GM20431 (cell line): ENCODE data around the gene CPNE7.
"Not testable (repeated sequence)": the region's sequence is repeated elsewhere in the genome, so short reads cannot be mapped to it uniquely, and the experiment has no call there.

Experiments
- in situ Hi-C: fragments of 300-500 bp; cut with MseI, MboI; formaldehyde crosslinking; loops from one replicate; pipeline ENCODE4 v1.15.0; 2020; ENCODE audit warnings: low sequenced_read_pairs; ENCODE audit not compliant: unreplicated experiment

CPNE7 gene

DNA sequence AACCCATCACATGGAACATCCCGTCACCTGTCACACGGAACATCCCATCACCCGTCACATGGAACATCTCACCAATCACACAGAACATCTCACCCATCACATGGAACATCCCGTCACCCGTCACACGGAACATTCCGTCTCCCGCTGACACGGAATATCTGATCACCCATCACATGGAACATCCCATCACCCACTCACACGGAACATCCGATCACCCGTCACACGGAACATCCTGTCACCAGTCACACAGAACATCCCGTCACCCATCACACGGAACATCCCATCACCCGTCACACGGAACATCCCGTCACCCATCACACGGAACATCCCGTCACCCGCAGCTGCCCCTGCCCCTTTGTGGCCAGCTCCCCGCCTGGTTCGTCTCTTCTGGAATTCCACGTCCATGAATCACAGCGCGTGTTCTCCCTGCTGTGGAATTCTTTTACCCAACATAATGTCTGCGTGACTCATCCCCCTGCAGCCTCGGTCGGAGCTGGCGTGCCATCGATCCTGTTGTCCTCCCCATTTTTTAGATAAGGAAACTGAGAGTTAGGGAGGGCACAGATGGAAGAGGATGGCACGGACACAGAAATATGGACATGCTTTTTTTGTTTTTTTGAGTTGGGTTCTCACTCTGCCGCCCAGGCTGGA lies 5.6 kb downstream of the CPNE7 start:
- in situ Hi-C loops, result no loop called here

DNA sequence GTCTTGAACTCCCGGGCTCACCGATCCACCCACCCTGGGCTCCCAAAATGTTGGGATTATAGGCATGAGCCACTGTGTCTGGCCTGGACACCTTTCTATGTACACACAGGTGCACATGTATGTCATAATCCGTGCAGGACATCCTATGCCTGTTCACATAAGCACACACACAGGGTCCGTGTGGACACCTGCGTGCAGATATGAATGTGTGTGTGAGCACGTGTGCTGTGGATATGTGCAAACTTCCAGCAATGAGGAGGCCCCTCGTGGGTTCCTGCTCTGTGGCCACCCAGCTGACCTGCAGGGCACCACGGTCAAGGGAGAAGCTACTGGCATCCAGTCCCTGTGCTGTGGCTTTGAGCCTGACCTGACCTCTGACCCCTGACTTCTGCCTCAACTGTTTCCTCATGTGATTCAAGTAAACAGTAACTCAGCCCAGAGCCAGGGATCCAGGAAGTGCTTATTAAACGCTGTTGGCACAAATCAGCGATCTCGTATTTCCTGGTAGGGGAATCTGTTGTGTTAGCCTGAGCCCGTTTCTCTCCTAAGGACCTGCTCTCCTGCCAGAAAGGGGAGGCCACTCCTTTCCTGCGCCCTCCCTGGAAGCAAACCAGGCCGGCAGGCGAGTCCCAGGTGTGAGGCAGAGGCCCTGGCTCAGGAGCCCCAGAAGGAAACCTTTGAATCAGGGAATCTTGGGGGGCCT lies 6.5 kb downstream of the CPNE7 start:
- in situ Hi-C loops, result no loop called here

DNA sequence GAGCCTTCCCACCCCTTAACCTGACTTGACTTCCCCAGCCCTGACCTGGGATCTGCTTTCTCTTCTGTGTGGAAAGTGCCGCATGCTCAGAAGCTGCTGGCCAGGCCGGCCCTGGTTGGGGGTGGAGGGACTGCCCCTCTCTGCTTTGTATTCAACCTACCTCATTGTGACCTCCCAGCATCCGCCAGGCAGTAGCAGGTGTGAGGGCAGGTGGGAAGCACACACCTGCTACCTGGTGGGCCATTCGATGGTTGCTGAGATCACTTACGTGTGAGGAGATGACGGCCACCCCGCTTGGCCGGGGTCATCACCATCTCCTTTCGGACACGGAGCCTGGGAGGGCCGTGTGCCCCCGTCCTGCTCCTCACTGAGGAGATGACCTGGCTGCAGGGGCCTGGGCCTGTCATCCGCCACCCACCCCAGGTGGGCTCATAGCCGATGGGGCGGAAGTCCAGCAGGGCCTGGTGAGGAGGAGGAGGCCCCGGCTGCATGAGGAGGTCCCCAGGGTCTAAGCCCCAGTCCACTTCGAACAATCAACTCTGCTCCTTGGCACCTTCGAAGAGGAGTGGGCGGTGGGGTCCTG lies 7.1 kb downstream of the CPNE7 start:
- in situ Hi-C loops, result no loop called here

DNA sequence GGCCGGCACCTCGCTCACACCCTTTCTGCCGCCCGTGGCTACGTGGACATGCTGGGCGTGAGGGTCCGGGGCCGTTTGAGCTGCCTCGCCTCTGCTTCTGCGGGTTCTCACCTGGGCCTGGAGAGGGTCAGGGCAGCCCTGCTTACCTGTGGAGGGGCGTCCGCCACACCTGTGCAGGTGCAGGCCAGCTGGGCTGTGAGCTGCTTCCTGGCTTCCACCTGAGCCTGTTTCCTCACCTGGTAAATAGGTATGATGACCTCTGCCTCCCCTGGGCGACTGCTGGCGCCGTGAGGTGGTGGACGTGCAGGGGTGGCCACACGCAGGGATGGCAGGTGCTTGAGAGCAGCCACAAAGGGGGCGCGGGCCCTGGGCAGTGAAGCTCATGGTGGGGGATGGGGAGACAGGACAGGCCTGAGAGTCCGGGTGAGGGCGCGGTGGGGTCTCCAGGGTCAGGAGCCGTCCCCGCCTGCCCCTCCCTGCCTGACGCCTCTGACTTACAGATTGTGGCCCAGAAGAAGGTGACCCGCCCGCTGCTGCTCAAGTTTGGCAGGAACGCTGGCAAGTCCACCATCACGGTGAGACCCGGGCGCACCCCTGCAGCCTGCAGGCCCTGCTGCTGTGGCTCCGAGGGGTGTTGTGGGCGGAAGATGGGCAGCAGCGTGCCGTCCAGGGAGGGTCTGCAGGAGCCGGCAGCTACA lies 7.8 kb downstream of the CPNE7 start:
- in situ Hi-C loops, result no loop called here

DNA sequence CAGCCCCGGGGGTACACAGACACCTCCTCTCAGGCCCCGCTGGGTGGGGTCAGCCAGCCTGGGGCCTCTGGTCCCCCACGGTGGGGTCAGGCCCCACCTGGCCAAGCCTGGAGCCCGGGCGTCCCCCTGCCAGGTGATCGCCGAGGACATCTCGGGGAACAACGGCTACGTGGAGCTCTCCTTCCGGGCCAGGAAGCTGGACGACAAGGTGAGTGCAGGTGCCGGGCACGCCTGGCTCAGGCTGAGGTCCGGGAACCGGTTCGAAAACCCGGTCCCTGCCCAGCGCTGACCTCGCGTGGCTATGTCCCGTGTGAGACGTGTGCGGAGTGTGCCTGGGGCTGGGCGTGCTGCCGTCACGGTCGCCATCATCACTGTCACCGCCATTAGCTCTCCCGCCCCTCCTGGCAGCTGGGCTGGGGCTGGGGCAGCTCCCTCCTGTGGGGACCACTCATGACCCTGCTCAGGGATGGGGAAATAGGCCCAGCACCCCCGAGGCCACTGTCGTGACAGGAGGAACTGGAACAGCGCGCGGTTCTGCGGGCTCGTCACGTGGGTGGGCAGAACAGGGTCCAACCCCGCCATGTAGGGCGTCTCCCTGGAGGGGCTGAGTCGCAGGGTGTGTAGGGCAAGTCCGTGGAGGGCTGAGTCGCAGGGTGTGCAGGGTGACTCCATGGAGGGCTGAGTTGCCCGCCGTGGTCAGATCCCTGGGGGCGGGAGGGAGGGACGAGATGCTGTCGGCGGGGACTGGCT lies 8.5 kb downstream of the CPNE7 start:
- in situ Hi-C loops, result no loop called here

DNA sequence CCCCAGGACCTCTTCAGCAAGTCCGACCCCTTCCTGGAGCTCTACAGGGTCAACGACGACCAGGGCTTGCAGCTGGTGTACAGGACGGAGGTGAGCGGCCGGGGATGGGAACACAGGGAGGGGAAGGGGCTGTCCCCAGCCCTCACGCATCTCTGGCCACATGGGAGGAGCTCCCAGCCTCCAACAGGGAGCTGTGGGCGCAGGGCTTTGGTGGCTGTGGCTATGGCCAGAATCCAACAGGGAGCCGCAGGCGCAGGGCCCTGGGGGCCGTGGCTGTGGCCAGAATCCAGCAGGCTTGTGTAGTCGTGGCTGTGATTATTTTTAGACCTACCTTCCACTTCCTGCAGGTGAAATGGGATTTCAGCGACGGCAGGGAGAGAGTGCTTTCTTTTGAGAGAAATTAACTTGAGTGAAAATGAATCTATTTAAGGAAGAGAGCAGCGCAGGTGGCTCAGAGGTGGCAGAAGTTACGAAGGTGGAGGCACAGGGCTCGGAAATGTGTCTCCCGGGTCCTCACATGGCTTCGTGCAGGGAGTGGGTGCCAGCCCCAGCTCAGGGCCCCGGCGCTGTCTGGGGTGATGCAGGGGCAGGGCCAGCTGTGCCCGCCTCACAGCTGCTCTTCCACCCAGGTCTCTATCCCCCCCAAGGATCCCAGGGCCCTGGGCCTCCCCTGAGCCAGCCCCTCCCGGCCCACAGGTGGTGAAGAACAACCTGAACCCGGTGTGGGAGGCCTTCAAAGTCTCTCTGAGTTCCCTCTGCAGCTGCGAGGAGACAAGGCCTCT lies 9.4 kb downstream of the CPNE7 start:
- in situ Hi-C loops, result no loop called here

DNA sequence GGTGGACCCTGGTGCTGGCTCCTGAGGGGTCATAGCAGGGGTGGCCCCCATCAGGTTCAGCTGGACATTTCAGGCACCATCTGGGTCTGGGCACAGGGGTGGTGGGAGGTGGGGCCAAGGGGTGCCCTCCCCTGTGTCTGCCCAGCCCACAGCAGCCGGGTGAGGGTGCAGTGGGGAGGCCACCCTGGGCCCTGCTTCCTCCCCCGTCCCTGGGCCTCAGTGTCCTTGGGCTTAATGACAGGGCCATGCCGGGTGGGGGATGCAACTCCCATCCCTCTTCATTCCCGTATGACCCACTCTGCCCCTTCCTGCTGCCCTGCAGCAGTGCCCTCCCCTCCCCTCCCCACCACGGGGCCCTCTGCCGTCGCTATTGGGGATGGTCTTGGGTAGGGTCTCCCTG lies 10.7 kb downstream of the CPNE7 start:
- in situ Hi-C loops, result no loop called here

DNA sequence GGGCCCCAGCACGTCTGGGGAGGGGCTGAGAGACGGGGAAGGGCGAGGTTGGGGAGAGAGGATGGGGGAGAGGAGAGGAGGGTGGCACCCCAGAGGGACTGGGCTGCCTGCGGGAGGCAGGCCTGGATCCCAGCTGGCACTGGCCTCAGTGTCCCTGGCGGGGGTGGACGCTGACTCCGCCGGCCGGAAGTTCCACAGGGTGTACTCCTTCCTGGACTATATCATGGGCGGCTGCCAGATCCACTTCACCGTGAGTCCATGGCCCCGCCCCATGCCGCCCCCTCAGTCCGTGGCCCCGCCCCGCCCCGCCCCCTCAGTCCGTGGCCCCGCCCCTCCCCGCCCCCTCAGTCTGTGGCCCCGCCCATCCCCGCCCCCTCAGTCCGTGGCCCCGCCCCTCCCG lies 11.3 kb downstream of the CPNE7 start:
- in situ Hi-C loops, result no loop called here

DNA sequence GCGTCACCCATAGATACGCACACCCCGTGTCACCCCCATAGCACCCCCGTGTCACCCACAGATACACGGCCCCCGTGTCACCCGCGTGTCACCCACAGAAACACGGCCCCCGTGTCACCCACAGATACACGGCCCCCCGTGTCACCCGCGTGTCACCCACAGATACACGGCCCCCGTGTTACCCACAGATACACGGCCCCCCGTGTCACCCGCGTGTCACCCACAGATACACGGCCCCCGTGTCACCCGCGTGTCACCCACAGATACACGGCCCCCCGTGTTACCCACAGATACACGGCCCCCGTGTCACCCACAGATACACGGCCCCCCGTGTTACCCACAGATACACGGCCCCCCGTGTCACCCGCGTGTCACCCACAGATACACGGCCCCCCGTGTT lies 12.1 kb downstream of the CPNE7 start:
- in situ Hi-C loops, result not testable (repeated sequence)

DNA sequence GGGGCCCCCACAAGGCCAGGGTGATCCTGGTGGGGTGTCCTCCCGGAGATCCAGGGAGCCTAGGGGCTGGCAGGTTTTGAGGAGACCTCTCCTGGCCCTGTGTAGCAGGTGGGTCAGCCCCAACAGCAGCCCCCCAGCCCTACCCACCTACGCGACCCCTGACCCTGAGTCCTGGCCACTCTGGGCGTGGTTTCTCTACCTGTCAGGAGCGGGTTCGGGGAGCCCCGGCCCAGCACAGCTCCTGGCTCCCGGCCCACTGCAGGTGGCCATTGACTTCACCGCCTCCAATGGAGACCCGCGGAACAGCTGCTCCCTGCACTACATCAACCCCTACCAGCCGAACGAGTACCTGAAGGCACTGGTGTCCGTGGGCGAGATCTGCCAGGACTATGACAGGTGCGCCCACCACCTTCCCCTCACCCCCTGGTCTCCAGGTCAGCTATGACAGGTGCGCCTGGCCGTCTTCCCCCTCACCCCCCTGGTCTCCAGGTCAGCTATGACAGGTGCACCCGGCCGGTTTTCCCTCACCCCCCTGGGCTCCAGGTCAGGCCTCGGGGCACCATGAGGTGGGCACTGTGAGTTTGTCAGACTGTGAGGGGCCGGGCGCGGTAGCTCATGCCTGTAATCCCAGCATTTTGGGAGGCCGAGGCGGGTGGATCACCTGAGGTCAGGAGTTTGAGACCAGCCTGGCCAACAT lies 13.0 kb downstream of the CPNE7 start:
- in situ Hi-C loops, result no loop called here

DNA sequence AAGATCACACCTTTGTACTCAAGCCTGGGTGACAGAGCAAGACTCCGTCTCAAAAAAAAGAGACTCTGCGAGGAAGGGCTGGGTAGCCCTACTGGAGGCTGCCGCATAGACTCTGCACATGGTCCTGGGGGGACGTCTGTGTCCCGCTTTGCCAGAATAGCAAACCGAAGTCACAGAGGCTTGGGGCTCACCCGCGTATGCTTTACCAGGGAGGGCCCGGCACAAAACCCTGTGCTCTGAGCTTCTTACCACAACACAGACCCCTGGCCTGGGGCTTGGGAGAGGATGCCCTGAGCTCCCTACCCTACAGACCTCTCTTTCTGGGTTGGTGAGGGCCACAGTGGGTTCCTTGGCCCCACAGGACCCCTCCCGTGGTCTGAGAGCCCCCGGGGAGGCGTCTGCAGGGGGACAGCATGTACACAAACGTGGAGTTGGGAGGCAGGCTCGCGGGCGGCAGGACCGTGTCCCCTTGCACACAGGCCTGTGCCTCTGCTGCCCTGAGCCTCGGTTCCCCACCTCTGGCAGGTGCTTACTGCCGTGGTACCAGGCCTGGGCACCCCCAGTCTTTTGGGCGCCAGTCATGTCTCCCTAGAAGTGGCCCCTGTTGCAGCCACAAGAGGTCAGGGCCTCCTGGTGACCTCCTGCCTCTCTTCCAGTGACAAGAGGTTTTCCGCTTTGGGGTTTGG lies 13.8 kb downstream of the CPNE7 start:
- in situ Hi-C loops, result no loop called here

DNA sequence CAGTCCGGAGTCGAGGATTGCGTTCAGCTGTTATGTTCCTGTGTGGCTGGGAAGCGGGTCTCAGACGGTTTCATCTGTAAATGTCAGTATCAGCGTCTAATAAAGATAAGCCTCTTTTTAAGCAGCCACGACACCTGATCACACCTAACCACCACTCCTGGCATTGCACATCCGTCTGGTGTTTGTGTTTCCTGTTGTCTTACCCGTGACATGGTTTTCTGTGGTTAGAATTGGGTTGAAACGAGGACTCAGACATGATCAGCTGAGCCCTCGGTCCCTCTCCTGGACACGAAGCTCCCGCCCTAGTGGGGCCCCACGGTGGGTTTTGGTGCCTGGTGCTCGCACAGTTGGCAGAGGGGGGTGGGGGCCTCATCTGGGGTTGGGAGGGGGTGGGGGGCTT lies 18.3 kb downstream of the CPNE7 start:
- in situ Hi-C loops, result no loop called here

DNA sequence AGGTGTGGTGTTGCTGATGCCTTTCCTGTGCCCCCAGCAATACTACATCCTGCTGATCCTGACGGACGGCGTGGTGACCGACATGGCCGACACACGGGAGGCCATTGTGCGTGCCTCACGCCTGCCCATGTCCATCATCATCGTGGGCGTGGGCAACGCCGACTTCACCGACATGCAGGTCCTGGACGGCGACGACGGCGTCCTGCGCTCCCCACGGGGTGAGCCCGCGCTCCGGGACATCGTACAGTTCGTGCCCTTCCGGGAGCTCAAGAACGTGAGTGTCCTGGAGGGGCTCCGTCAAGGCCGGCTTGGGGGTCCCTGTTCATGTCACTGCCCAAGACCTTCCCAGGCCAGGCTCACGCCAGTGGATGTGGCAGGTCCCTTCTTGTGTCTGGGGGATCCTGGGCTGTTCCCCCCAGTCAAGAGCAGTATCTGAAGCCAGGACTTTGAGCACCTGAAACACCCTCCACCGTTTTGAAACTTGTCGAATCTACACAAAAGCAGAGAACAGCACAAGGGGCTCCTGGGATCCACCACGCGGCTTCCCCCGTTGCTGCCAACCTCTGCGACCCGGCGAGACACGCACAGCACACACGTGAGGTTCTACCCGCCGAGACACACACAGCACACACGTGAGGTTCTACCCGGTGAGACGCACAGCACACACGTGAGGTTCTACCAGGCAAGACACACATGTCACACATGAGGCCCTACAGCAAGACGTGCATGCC lies 19.9 kb downstream of the CPNE7 start:
- in situ Hi-C loops, result no loop called here

DNA sequence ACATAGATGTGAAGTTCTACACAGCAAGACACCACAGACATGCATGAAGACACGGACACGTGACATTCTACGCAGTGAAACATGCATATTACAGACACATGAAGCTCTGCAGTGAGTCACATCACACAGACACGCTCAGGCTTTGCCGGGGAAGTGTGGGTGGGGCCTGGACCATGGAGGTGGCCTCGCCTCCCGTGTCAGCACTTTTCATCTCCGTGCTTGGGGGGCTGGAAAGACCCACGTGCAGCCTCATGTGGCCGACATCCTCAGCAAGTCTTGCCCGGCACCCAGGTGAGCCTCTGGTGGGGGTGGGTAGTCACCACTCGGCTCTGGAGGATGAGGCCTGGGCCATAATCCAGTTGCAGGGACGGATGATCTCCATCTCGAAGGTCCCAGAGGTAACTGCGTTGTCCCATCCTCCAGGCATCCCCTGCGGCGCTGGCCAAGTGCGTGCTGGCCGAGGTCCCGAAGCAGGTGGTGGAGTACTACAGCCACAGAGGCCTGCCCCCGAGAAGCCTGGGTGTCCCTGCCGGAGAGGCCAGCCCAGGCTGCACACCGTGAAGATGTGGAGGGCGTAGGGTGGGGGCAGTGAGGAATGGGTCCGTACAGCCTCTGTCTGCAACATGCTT lies 20.6 kb downstream of the CPNE7 start:
- in situ Hi-C loops, result no loop called here

DNA sequence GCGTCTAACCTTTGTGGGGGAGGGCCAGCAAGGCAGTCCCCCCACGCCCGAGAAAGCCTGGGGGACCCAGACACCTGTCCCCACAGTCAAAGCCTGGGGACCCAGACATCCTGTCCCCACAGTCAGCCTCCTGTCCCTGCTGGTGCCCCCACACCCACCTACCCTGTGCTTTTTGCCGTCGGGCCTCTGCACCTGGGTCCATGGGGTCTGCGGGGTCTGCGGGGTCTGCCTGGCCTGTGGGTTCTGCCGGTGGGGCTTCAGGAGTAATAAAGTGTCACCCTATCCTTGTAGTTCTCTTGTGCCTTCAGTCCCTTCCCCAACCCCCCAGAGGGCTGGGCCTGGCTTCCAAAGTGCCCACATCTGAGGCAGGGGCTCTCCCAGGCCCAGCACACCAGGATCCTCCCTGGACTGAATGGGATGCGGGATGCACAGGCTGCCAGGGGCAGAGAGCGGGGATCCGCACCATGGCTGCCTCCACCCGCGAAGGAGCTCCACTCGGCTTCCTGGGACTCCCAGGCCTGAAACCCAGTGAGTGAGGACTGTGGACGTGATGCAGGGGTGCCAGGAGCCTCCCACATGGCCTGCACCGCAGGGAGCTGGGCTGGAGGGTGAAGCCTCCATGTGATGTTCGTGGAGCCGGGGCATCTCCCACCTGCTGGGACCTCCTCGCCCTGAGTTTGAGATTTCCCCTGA lies 21.5 kb downstream of the CPNE7 start:
- in situ Hi-C loops, result no loop called here

DNA sequence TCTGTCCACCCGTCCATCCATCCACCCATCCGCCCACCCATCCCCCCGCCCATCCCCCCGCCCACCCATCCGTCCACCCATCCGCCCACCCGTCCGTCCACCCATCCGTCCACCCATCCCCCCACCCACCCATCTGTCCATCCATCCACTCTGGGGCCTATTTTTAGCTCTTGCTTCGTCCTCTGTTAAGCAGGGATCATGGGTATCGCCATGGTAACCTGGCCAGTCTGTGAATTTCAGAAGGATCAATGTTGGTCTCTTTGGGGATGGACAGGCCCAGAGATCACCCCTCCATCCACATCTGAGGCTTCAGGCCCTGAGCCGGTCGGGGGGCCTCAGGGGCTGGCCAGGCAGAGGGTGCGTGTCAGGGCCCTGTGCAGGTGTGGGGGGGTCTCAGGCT lies 22.6 kb downstream of the CPNE7 start:
- in situ Hi-C loops, result no loop called here

DNA sequence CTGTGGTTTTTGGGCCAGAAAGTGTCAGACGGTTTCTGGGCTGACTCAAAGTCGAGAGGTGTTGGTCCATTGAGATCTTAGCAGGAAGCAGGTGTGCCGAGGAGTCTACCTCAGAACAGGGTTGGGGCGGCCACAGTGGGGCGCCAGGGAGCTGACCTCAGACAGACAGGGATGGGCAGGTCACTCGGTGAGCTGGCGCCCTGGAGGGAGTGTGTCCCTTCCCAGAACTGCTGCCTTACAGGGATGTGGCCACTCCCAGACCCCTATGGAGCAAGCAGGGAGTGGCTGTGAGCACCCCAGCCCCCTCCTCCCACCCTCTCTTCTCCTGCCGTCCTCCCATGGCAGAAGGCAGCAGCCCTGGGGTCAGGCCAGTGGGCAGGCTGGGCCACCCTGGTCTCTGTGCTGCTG lies 23.9 kb downstream of the CPNE7 start:
- in situ Hi-C loops, result no loop called here
